NOMO-1 treated with dmso at 0.1 percent for 144 hours (cell line): Measurements from ENCODE around the gene KCNK4.
"Not testable (repeated sequence)": the region's sequence is repeated elsewhere in the genome, so short reads cannot be mapped to it uniquely, and the experiment has no call there.

Source experiments
- DNase-seq: peaks from one replicate; lab custom pipeline; 2025; ENCODE audit not compliant: unreplicated experiment; lab: John Stamatoyannopoulos, UW

KCNK4 gene

DNA sequence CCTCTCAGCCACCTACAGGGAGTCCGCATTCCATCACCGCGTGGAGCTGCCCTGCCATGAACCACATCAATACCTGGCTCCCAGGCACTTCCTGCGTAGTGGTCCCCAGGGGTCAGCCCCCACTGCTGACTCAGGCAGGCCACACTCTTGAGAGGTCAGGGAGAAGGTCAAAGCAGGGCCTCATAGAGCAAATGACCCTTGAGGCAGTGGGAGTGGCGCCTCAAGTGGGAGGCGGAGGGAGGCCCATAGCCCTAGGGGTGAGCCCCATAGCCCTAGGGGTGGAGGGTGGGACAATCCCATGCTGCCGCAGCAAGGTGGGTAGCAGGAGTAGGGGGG, 31.8 kb downstream of the KCNK4 start:
- no peak for DNase-seq

DNA sequence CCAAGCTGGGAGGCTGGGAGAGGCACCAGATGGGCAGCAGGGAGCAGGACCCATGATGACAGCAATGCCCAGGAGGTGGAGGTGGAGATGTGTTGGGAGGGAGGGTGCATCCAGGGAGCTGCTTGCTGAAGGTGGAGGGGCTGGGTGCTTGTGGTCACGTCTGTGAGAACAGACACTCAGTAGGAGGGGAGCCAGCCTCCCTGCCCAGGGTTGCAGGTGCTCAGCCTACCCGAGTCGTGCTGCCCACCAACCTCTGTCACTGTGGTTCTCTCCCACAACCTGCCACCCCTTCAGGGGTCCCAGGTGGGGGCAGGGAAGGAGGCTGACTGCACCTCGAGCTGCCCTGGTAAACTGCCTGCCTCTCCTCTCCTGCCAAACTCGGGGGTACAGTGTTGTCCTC, 32.3 kb downstream of the KCNK4 start:
- no peak for DNase-seq

DNA sequence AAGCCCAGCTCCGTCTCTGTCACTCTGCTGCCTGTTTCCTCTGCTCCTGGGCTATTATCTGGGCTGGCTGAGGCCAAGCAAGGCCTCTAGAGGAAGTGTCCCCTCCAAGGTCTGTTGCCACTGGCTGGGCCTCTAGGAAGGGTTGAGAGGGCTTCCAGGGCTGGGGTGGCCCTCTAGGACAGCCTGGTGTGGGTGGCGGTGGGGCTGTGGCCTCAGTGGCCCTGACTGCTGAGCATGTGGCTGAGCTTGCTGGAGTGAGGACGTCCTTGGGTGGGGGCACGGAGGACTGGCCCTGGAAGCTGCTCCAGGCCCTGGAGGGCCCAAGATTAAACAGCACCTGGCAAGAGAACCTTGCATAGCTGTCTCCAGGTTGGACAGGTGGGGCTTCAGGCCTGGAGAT, 32.9 kb downstream of the KCNK4 start:
- DNase-seq = not testable (repeated sequence)

DNA sequence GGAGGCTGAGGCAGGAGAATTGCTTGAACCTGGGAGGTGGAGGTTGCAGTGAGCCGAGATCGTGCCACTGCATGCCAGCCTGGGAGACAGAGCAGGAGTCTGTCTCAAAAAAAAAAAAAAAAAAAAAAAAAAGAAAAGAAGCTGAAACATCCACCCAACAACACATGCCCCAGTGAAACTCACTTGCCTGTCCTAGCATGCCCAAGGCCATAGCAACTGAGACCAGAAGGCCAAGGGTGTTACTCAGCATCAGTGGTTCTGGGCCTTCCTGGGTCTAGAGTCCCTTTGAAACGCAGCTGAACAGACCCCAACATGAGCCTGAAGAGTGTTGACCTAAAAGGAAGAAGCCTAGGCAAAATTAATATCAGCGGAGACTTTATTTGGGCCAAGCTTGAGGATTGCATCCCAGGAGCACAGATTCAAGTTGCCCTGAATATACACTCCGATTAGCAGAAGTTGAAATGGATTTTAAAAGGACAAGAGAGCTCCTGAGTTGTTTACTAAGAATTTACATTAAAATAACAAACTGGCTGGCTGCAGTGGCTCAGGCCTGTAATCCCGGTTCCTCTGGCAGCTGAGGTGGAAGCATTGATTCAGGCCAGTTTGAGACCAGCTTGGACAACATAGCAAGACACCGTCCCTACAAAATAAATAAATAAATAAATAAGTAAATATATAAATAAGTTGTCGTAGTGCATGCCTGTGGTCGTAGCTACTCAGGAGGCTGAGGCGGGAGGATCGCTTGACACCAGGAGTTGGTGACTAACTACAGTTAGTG, 33.8 kb downstream of the KCNK4 start:
- no peak for DNase-seq

DNA sequence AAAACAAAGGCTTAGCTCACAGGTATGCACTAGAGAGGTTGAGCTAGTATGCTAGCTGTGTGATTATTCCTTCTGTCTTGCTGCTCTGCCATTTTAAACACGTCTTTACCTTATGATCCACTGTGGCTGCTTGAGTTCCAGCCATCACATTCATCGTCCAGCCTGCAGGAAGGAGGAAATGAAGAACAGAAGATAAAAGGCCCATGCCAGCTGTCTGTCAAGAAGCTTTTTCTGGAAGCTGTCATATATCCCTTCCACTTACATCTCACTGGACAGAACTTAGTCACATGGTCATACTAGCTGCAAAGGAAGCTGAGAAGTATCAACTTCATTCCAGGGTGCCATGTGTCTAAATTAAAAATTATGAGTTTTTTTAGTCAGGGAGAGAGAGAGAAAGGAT, 36.3 kb downstream of the KCNK4 start:
- no peak for DNase-seq

DNA sequence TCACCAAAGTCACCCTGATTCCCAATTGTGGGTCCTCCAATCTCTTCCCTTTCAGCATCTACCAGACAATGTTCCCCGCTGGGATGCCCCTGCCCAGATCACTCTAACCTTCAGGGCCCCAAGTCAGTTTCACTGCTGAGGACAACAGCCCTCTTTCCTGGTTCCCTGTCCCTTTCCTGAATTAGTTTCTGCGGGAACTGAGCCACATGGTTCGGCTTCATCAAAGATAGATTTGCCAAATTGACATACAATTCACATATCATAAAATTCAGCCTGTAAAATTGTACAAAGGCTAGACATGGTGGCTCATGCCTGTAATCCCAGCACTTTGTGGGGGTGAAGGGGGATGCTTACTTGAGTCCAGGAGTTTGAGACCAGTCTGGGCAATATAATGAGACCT, 36.9 kb downstream of the KCNK4 start:
- DNase-seq = no peak

DNA sequence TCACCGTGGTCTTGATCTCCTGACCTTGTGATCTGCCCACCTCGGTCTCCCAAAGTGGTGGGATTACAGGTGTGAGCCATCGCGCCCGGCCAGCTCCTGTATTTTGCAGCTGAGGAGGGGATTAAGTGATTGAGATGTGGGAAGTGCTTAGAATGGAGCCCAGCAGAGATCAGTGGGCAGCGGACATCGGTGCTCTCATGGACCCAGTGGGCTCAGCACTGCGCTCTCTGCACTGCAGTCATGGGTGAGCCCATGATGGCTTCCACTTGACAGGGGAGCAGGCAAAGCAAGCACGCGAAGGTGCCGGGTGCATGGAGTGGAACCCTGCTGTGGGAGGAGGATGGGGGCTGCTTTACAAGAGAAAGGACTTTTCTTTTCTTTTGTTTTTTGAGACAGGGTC, 39.8 kb downstream of the KCNK4 start:
- DNase-seq = no peak

DNA sequence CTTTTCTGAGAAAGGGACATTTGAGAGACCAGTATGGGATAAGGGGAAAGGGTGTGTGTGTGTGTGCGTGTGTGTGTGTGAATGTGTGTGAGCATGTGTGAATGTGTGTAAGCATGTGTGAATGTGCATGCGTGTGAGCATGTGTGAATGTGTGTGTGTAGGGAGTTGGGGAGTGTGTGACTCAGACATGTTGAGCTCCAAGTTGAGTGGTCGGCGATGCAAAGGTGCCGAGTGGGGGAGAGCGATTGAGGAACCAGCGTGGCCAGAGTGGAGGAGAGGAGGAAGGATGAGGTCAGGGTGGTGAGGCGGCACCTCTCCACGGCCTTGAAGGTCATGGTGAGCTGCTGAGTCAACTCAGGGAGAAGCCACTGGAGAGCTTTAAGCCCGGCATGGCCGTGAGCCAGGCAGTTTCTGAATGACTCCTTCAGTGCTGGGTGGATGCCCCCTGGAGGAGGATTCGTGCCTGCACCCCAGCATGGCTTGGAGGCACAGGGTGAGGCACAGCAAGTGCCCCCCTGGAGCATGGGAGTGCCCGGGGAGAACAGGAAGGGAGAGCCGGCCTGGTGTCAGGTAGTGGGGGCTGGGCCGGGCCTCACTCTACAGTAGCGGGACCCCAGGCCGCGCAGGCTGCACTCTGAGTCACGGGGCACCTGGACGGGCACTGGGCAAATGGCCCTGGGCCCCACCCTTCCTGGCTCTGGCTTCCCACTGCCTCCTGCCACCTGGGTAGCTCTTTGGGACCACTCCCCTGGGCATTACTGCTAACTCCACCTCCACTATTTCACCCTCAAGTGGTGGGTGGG, 40.7 kb downstream of the KCNK4 start:
- DNase-seq = peak; percentile 85

DNA sequence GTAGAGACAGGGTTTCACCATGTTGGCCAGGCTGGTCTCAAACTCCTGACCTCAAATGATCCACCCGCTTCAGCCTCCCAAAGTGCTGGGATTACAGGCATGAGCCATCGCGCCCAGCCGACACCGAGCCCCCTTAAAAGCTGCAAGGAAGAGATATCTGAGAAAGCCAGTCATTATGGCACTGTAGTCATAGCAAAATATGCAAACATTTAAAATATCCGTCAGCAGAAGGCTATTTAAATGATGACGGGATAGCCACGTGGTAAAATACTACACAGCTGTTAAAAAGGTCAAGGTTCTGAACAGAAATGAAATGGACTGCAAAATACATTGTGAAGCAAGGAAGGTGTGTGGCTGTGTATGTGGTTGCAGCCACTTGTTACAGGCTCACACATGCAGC, 42.5 kb downstream of the KCNK4 start:
- DNase-seq = no peak

DNA sequence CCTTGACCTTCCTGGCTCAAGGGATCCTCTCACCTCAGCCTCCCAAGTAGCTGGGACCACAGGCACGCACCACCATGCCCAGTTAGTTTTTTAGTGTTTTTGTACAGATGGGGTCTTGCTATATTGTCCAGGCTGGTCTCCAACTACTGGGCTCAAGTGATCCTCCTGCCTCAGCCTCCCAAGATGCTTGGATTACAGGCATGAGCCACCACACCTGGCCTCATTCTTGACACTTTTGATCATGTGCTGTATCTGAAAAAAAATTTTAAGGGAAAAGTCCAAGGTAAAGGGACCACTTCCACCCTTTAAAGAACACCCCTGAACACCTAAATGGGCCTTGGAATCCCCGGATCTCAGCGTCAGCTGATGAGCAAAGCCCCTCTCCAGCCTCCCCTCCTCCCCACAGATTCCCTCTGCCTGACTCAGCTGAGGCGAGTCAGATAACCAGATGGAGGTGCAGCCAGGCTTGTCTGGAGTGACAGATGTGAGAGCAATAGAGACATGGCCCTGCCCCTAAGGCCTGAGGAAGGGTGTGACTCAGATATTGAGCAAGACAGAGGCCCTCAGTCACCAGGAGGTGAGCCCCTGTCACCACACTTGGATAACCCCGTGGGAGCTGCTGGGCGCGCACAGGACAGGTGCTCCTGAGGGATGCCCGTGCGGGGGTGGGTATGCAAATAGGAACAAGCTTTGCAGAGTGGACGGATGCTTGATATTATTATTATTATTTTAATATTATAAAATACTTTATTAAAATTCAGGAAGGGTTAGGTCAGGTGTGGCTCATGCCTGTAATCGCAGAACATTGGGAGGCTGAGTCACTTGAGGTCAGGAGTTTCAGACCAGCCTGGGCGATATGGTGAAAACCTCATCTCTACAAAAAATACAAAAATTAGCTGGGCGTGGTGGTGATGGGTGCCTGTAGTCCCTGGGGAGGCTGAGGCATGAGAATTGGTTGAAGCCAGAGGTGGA, 43.9 kb downstream of the KCNK4 start:
- peak; percentile 96 for DNase-seq

DNA sequence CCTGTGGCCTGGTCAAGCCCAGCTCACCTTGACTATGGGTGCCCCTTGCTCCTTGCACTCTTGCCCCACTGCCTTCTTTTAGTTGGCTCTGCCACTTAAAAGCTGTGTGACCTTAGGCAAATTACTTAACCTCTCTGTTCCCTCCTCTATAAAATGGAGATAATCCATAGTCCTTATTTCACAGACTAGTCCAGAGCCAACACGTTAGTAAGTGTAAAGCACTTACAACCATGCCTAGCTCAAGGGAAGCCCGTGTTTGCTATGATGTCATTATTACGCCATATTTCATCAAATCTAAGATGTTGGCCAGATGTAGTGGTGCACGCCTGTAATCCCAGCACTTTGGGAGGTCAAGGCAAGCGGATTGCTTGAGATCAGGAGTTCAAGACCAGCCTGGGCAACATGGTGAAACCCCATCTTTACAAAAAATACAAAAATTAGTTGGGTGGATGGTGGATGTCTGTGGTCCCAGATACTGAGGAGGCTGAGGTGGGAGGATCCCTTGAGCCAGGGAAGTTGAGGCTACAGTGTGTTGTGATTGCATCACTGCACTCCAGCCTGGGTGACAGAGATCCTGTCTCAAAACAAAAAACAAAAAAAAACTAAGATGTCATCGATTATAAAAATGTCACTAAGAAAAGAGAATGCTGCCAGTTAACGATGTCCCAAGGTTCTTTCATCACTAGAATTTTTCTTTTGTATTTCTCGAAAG, 46.6 kb downstream of the KCNK4 start:
- DNase-seq = no peak

DNA sequence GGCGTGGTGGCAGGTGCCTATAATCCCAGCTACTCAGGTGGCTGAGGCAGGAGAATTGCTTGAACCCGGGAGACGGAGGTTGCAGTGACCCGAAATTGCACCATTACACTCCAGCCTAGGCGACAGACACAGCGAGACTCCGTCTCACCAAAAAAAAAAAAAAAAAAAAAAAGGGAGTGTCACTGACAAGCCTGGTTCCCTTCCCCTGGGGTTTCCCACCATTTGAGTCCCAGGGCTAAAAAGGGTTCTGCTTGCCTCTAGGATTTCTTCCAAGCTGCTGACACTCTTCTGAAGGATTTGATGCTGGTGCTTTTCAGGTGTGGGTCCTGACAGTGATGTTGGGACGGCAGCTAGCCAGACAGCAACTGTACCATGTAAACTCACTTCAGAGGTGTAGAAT, 47.6 kb downstream of the KCNK4 start:
- DNase-seq = no peak

DNA sequence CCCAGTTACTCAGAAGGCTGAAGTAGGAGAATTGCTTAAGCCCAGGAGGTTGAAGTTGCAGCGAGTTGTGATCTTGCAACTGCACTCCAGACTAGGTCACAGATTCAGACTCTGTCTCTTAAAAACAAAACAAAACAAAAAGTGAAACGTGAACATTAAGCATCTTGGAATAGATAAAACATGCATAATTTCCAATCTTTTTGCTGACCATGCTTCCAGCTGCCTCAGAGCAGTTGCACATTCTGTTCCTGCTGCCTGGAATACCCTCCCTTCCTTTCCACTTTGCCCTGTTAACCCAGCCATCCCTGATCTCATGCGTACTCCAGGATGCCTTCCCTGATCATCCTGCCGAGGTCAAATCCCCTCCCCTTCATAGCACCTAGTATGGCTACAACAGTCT, 48.2 kb downstream of the KCNK4 start:
- DNase-seq = no peak

DNA sequence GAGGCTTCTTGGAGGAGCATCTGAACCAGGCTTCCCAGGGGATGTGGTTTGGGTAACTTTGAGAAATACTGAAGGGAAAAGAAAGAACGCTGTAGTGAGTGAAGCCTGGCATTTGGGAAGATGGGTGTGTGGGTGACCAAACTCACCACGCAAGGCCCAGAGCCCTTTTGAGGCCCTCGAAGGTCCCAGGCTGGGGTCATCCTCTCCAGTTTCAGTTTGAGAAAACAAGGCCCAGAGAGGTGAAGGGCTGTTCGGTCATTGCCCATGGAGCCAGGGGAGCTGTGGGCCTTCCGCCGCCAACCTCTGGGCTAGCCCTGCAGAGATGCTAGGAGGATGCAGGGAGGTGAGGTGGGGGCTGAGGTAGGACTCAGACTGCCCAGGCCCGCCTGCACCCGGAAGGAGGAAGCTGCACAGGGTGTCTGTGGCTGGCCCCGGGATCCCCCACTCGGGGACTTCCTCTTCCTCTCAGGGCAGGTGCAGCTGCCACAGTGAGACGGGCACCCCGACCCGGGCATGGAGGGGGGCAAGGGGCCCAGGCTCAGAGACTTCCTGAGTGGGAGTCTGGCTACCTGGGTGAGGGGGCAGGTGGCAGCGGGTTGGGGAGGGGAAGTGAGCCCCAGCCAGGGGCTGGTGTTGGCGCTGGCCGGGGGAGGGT, 48.8 kb downstream of the KCNK4 start, which contains the start of gene CCDC88B:
Gene CCDC88B (plus strand): TSS at position 451 of the 655 bp plus-strand sequence. CDS start 63 bp downstream, at position 514.
- DNase-seq = peak; percentile 78

DNA sequence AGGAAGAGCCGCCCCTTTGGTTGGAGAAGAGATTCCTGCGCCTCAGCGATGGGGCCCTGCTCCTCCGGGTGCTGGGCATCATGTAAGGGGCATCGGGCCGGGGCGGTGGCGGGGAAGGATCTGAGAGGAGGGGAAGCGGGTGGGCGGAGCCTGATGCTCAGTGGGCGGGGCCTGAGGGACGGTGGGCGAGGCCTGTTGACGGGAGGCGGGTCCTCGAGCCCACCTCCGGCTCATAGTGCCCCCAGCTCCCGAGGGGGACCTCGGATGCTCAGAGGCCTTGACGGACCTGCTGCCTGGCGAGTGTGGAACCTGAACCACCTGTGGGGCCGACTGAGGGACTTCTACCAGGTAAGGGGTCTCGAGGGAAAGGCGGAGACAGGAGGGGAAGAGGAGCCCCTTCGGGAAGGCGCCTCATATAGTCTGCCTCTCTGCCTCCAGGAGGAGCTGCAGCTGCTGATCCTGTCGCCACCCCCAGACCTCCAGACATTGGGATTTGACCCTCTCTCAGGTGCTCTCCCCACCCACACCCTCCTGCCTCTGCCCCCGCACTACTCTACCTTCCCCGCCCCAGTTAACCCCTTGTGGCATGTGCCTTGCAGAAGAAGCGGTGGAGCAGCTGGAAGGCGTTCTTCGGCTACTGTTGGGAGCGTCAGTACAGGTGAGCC, 49.7 kb downstream of the KCNK4 start:
- peak; percentile 48 for DNase-seq

DNA sequence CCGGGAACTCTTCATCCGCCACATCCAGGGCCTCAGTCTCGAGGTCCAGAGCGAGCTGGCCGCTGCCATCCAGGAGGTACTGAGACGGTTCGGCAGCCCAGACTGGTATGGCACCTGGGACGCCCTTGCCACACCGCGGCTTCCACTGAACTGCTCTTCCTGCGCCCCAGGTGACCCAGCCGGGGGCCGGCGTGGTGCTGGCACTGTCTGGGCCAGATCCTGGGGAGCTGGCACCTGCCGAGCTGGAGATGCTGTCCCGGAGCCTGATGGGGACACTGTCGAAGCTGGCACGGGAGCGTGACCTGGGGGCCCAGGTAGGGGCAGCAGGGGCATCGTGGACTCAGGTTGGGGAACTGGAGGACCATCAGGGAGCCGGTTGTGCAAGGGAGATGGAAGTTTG, 50.3 kb downstream of the KCNK4 start:
- no peak for DNase-seq

DNA sequence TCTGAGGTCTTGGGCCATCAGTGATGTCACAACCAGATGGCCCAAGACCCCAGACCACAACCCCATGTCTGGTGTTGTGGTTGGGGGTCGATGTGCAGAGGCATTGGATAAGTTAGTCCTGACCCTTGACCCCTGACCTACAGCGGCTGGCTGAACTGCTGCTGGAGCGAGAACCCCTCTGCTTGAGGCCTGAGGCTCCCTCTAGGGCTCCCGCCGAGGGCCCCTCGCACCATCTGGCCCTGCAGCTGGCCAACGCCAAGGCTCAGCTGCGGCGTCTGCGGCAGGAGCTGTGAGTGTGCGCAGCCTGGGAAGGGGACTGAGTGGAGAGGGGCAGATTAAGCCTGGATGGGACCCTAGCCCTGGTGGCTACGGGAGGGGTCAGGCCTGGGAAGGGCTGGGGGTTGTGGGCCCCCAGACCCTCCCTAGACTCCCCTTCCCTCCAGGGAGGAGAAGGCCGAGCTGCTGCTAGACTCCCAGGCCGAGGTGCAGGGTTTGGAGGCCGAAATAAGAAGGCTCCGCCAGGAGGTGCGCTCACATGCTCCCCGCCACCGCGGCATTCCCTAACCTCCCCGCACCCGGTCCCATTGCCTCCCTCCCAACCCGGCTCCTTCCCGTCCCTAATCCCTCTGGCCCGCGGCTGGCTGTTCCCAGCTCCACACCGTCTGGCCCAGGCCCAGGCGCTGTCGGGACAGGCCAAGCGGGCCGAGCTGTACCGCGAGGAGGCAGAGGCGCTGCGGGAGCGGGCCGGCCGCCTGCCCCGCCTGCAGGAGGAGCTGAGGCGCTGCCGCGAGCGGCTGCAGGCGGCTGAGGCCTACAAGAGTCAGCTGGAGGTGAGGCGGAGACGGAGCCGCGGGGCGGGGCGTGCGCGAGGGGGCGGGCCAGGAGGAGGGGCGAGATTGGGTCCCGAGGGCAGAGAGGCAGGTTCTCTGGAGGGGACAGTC, 51.0 kb downstream of the KCNK4 start:
- peak; percentile 91 for DNase-seq
